Frontal cortex (tissue), 4 donors: ENCODE results near the gene NARF. TPM values are rescaled to one million over a fixed set of nuclear protein-coding genes. Genes with fewer than 3 reads are reported as not detected.

Source experiments
- DNase-seq, 2 donors: peaks; one replicate each; pipeline ENCODE4 v3.0.0; 2012; ENCODE audit warnings: low spot score in 2 of 2
- FAIRE-seq: peaks from 2 replicates; lab custom pipeline; 2012; peaks lifted over from hg19 to GRCh38; lab: Jason Lieb, UNC
- total RNA-seq: library from RNA; depleted of rRNA; stranded (reverse); fragments of >200 nt; gene quantifications from one replicate; pipeline ENCODE4 v1.2.3, GENCODE V29; 2014
- donor health status: control.
- donor health status: control.
- donor health status: control.

The NARF gene
- total RNA-seq, 1 donor from 2014 or later: 42.8 TPM

- DNase-seq: no peak
Observed at GRCh38 chr17:82465023-82465603, 6.6 kb downstream of the NARF start.

GRCh38 chr17:82468692-82469091, 10.2 kb downstream of the NARF start:
- FAIRE-seq (no peak), DNase-seq (no peak)

More at GRCh38 chr17:82465023-82465603, 6.6 kb downstream of the NARF start:
- FAIRE-seq: no peak

GRCh38 chr17:82470065-82470464, 11.5 kb downstream of the NARF start:
- FAIRE-seq (no peak), DNase-seq (no peak)

DNA sequence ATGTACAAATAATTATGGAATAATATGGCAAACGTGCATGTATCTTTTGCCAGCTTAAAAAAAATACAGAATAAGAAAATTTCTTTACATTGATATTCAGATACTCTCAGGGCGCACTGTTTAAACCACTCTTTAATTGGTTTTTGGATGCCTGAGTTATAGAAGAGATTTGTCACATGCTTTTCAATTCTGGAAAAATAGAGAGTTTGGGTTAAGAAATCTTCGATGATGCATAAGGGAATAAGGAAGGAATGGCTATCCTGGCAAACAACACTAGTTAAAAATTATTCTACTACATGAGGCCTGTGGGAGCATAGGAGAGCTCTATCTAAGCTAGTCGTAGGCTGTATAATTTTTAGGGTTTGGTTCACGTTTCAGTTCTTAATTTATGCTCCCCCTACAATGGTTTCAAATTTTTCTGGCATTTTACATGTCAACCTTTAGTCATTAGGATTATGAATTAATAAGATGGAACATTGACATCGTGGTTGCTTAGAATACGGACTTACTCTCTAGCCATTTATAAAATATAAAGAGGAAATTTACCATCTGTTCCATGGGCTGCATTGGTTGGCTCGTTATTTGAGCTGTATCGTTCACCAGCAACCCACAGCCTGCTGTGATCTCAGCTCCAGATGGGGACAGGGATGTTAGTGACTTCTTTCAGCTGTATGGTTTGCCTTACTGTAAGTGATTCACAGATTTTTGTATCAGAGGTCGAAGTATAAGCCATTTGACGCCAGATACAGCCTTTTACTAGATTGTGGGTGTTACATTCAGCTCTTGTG, 15.9 kb downstream of the NARF start:
- FAIRE-seq (no peak), DNase-seq (no peak)

GRCh38 chr17:82475458-82475857, 16.9 kb downstream of the NARF start:
- no peak for FAIRE-seq
- DNase-seq: no peak

- DNase-seq: no peak
Observed at GRCh38 chr17:82477934-82478333, 19.4 kb downstream of the NARF start.

GRCh38 chr17:82479602-82480001, 21.1 kb downstream of the NARF start:
- FAIRE-seq (no peak), DNase-seq (no peak)

More at GRCh38 chr17:82477934-82478333, 19.4 kb downstream of the NARF start:
- FAIRE-seq: no peak

DNA sequence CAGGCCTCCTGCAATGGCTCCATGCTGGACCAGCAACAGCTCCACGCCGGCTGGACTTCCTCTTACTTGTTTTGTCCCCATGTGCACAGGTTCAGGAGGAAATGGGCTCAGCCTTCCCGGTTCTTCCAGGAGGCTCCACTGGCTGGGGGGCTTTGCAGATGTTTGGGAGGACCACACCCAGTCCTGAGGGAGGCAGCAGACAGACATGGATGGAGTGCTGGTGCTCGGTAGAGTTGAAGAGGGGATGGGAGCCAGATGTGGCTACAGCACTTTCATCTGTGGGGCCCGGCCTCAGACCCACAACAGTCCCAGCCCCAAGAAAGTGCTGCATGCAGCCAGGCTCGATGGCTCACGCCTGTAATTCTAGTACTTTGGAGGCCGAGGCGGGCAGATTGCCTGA, 21.8 kb downstream of the NARF start:
- FAIRE-seq: no peak
- DNase-seq: no peak

GRCh38 chr17:82483204-82483660, 24.7 kb downstream of the NARF start:
- DNase-seq: no peak
- FAIRE-seq: no peak

GRCh38 chr17:82483836-82484235, 25.3 kb downstream of the NARF start:
- DNase-seq: no peak
- FAIRE-seq: no peak

DNA sequence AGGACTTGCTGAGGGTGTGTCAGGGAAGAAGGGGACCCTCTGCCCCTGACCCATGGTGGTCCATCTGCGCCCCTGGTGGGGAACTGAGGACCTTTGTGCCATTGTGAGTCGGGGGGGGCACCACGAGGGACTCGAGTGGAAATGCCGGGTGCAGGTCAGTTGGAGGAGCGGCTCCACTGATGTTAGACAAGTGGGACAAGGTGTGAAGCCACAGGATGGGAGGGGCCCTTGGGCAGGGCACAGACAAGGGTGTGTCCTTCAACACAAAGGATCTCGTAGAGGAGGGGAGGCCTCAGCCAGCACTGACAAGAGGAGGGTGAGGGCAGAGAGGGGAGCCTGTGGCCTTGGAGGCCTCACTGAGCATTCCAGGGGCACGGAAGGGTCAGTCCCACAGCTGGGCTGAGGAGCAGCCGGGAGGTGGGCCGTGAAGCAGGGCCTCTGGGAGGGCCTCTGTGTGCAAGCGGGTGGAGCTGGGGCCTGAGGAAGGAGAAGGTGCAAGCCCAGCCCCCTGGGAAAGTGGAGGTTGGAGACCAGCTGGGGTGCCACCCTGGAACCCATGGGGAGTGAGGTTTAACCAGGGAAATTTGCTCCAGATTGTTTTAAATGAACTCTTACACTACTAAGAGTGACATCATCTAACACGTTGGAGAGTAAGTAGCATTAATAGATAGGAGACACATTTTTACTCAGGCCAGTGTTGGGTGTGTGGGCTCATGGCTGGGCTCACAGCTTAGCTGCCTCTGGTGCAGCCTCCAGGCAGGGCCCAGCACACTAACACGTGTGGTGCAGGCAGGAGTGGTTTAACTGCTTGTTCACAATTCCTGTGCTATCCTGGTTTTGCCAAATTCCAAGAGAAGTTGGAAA, 27.9 kb downstream of the NARF start:
- no peak for DNase-seq
- no peak for FAIRE-seq

GRCh38 chr17:82487910-82488309, 29.4 kb downstream of the NARF start:
- DNase-seq (no peak), FAIRE-seq (no peak)

DNA sequence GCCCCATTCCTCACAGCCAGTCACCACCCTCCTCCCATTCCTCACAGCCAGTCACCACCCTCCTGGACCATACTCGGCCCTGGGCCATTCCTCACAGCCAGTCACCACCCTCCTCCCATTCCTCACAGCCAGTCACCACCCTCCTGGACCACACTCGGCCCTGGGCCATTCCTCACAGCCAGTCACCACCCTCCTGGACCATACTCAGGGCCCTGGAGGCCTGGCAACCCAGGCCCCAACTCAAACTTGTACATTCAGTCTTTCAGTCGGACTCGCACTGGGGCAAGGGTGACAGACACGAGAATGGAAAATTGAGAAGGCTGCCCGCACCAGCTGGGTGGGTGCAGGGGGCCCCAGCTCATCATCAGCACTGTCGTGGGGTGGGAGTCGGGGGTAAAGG, 30.6 kb downstream of the NARF start:
- FAIRE-seq: no peak
- DNase-seq: no peak

DNA sequence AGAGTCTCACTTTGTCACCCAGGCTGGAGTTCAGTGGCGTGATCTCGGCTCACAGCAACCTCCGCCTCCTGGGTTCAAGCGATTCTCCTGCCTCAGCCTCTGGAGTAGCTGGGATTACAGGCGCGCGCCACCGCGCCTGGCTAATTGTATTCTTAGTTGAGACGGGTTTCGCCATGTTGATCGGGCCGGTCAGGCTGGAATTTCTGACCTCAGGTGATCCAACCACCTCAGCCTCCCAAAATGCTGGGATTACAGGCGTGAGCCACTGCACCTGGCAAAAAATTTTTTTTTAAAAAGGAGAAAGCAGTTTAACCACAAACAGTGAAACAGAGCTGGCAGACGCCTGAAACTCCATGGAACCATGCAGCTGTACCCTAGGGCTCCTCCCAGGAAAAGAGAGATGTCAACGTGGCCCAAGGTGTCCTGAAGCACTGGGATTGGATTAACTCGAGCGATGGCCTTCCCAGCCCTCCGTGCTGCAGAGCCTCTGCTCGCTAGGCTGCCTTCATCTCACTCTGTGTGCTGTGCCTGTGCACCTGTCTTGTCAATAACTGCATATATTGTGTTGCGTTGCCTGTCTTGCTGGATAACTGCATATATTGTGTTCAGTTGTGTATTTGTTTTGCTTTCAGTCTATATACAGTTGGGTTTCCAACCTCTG, 31.4 kb downstream of the NARF start:
- DNase-seq (no peak), FAIRE-seq (no peak)

GRCh38 chr17:82490512-82491195, 32.1 kb downstream of the NARF start:
- no peak for DNase-seq
- no peak for FAIRE-seq

GRCh38 chr17:82491196-82491530, 32.6 kb downstream of the NARF start:
- DNase-seq: no peak
- no peak for FAIRE-seq

GRCh38 chr17:82491533-82491932, 33.0 kb downstream of the NARF start:
- no peak for DNase-seq
- no peak for FAIRE-seq

DNA sequence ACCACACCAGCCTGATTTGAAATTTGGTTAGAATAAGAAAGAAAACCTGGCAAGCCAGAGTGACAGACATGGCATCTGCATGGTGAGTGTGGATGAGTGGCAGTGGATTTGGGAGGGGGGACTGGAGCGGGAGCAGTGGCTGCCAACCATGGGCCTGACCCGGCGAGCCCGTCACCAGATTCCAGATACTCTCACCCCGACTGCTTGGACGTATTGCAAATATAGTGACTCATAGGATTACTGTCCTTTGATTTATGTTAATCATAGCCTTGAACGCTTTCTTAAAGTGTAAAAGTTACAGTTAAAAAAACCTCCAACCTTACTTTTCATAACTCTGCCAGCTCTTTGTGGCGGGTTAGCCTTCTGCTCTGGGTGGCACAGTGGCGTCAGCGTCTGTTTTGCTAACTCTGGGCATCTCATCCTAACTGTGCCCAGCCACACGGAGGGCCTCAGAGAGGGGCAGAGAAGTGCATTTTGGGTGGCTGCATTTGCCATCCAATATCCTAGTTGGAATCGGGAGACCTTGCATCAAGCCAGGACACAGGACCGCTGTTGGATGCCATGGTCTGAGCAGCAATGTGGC, 34.2 kb downstream of the NARF start:
- DNase-seq: no peak
- no peak for FAIRE-seq

GRCh38 chr17:82493226-82493781, 34.8 kb downstream of the NARF start:
- DNase-seq (no peak), FAIRE-seq (no peak)
